ENCODE results near the gene OPN4.

The OPN4 gene

GRCh38 chr10:86662186-86663045 lies 8.1 kb downstream of the OPN4 start:
- DNase-seq (ENCODE audit: low spot score): no peak

GRCh38 chr10:86663046-86663345 lies 8.6 kb downstream of the OPN4 start:
- no peak for DNase-seq (ENCODE audit: low spot score)

GRCh38 chr10:86663576-86664339 lies 9.4 kb downstream of the OPN4 start:
- no peak for DNase-seq (ENCODE audit: low spot score)

DNA sequence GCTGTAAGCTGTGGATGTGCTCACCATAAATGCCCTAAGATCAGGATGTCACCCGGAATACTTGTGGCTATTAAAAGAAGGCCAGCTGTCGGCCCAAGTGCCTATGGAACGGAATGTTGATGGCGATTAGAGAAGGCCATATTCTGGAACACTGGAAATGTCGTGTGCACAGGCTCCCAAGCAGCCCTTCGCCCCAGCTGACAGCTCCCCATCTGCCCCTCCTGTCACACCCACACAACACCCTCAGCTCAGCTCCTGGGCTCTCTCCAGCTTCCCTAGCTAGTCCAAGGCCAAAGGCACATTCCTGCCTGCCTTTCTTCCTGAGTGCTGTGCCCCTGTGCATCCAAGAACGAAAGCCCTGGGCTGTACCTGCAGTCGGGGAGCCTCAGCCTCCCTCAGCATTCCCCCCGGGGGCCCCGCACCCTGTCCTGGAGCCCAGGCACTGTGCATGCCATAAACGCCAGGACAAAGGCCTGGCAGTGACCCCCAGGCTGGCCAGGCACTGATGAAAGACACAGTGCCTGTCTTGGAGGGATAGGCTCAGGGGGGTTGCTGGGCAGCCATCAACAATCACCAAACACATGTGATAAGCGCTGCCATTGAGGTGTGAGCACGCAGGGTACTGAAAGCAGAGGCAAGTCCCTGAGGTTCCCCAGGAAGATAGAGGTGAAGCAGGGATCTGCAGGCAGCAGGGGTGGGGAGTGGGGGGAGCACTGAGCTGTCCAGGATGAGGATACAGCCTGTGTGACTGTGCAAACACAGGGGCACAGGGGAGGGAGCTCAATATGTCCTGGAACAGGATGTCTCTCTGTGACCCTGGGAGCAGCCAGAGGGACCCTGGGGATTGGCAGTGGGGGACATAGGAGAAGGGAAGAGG lies 10.2 kb downstream of the OPN4 start:
- no peak for DNase-seq (ENCODE audit: low spot score)

- DNase-seq (ENCODE audit: low spot score): no peak
Observed at GRCh38 chr10:86665218-86665607, 10.9 kb downstream of the OPN4 start.

DNA sequence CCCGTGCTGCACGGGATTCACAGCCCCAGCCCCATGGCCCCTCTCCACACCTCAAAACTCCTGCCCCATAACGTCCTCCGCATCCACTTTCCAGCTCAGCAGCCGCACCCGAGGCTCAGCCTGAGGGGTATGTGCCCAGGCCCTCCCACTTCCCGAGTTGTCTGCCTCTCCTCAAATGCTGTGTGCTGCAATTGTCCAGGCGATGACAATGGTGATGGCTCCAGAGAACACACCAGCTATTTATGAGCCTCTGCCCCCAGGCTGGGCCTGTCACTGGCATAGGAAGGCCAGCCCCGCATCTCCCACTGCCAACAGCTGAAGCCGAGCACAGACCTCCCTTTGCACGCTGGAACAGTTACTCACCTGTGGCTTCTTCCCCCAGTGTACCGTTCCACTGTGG lies 11.5 kb downstream of the OPN4 start:
- DNase-seq (ENCODE audit: low spot score): no peak

DNA sequence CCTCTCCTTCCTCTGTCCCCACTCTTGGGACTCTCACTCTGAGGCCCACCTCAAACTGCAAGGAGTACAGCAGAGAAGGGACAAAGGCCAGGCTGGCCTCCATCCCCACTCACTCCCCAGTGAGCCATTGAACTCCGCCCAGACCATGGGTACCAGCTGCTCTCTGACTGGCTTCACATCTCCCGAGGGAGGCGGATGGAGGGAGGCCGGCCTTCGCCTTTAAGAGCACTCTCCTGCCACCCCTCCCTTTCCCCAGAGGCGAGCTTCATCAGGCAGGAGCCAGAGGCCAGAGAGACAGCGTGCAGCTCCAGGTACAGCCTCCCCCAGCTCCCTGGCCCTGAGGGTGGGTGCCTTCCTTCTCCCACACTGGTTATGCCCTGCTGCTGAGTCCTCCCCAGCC lies 12.2 kb downstream of the OPN4 start:
- DNase-seq (ENCODE audit: low spot score): no peak

DNA sequence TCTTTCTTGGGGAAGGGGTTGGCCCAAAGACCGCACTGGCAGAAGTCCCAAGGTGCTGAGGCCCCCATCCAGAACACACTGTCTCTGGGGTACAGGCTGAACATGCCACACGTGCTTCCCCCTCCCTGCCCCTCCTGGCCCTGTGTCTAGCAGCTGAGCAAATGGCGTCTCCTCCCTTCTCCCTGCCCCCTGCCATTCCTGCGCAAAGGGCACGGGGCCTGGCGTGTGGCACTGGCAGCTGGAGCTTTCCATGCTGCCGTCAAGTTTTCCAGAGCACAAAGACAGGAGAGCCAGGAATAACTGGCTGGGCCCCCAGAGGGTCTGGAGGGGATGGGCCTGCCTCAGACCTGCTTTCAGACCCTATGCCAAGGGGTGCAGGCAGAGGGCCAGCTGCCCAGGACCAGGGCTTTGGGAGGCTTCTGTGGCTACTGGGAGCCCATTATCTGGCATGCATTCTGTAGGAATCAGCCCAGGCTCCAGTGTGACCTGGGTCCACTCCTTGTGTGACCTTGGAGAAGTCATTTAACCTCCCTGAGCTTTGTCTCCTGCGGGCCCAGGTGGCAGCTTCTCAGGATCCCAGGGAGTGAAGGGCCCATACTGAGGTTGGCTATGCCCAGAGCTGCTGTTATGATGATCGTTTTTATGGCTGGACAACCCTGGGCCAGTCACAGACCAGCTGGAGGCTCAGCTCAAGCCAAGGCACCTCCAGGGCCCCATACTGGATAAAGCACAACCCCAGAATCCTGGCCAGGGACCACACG lies 13.3 kb downstream of the OPN4 start:
- no peak for DNase-seq (ENCODE audit: low spot score)

GRCh38 chr10:86668297-86669165 lies 14.2 kb downstream of the OPN4 start, which contains the start of gene LDB3:
Gene LDB3 (plus strand): TSS chr10:86668511. CDS start chr10:86668692, 181 bp downstream.
- DNase-seq (ENCODE audit: low spot score): no peak

DNA sequence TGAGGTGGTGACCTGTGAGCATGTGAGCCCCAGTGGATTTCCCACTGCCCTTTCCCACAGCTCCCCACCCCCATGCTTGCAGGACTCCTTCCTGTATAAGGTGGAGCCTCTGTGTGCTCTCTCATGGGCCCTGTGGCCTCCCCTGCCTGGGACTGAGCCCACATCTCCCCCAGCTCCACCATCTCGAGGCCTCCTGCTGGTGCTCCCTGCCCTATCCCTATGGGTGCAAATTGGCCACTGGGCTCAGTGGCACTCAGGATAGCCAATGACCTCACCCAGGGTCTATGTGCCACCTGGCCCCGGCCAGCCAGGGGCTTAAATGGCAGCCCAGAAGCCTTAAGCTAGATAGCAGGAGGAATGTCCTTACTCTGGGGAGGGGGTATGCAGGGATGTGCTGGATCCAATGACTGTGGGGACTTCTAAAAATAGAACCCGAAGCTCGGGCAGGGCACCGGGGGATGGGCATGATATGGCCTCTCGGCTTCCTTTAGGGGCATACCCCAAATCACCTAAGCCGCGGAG lies 16.0 kb downstream of the OPN4 start:
- no peak for DNase-seq (ENCODE audit: low spot score)

GRCh38 chr10:86670876-86671275 lies 16.5 kb downstream of the OPN4 start:
- DNase-seq (ENCODE audit: low spot score): no peak

DNA sequence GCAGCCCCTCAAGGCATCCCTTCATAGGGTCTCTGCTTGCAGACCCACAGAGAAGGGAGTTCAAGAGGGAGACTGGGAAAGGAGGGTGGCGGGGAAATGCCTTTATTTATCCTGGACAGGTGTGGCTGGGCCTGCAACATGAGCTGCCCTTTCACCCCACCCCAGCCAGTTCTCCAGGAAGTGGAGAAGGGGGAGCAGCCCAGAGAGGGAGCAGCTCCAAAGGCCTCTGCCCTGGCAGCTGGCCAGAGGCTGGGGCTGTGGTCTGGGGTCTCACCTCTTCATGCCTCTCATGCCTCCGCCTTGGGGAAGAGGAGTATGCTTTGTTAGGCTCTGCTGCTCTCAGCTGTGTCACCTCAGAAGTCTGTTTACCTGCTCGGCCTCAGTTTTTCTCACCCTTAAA lies 17.1 kb downstream of the OPN4 start:
- no peak for DNase-seq (ENCODE audit: low spot score)

DNA sequence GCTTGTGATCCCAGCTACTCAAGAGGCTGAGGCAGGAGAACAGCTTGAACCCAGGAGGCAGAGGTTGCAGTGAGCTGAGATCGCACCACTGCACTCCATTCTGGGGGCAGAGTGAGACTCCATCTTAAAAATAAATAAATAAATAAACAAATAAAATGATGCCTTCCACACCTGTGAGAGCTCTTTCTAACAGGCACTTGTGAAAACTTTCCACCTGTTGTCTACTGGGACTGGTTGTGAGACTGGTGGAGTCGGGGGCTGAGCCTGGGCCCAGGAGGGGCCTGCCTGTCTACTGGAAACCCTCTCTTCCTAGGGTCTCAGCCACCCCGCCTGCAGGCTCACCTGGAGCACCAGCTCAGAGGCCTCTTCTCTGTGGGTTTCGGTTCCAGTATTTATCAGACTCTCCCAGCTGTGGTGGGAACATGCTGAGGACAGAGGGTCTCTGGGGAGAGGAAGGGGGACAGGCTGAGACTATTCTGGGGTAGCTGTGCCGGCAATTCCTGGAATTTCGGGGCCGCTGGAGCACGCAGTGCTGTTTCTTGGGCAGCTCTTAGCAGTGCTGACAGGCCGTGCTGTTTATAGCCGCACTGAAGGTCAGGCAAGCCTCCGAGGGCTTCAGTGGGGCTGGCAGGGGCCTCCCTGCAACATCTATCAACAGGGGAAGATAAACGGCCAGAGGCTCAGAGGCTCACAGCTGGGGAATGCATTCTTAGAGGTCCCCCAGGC lies 17.8 kb downstream of the OPN4 start:
- no peak for DNase-seq (ENCODE audit: low spot score)

DNA sequence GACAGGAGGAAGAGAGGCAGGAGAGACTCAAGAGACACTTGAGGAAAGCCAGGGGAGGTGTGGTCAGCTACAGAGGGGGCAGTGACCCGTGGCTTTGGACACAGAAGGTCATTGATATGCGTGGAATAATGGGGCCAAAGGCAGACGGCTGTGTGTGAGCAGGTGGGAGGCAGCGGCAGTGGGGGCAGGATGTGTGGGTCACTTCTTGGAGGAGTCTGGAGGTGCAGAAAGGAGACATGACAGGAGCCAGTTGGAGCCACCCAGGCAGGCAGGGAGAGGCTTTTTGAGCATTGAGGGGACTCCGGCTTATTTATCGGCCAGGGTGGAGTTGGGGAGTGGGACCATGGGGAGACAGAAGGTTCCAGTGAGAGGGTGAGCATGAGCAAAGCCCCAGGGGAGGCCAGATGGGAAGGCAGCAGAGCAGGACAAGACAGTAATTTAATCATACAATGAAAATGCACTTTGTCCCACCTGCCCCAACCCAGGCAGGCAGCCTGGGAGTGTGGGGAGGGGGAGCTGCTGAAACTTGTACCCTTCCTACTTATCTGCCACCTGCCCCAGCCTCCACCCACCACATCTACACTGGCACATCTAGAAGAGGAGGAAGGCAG lies 19.0 kb downstream of the OPN4 start:
- no peak for DNase-seq (ENCODE audit: low spot score)

- no peak for DNase-seq (ENCODE audit: low spot score)
Observed at GRCh38 chr10:86673827-86674581, 19.7 kb downstream of the OPN4 start.

GRCh38 chr10:86674912-86675311 lies 20.6 kb downstream of the OPN4 start:
- no peak for DNase-seq (ENCODE audit: low spot score)

DNA sequence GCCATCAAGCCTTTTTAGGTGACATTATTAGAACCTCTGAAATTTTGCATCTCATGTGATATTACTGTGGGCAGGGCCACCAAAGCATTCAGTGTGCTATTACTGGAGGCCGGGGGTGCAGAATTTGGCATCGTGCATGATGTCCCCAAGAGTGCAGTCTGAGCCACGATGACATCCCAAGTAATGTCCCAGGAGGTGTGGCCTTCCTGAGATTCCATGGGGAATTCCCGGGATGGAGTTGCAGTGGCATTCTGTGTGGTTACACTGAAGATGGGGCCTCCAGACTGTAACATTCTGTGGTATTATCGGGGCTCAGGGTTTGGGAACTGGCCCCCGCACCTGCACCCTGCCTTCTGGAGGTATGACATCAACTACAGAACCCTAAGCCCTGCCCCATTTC lies 23.0 kb downstream of the OPN4 start:
- DNase-seq (ENCODE audit: low spot score): no peak

DNA sequence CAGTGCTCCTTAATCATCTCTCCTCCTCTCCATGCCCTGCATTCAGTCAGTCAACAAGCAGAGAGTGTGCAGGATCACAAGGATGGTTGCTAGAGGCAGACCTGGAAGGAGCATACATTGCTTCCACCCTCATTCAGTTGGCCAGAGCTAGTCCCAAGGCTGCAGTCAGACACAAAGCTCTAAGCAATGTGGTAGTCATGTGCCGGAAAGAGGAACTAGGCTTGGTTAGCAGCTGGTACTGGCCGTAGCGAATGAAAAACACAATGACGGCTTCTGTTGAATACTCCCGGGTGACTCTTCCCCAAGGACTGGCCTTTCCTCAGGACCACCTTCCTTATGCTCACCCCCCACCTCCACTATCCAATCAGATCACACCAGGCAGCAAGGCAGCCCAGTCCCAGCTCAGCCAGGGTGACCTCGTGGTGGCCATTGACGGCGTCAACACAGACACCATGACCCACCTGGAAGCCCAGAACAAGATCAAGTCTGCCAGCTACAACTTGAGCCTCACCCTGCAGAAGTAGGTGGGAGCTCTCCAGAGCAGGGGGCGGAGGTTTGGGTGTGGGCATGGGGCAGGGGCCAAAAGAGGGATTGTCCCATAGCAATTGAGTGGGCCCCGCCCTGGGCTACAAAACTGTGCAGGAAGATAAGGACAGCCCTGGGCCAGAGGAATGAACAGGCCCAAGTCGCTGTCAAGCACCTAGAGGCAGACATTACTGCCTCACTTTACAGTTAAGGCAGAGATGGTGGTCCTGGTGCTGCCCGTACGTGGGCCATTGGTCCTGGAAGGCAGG lies 24.8 kb downstream of the OPN4 start:
- DNase-seq (ENCODE audit: low spot score): peak; percentile 92

Measured in hematopoietic multipotent progenitor cell treated with erythropoietin and hydrocortisone succinate and interleukin-3 and kit ligand, for 15 days (in vitro differentiated cells).